GM12801 (cell line): ENCODE measurements around the gene LINC01488.

Experiments used
- TF ChIP-seq, protein P1 (sequence below): IDR thresholded peaks from one replicate; pipeline ENCODE4 v1.5.1; 2011; ENCODE audit warnings: control low read depth; ENCODE audit not compliant: insufficient read length; ENCODE audit errors: extremely low read depth

LINC01488 gene

DNA sequence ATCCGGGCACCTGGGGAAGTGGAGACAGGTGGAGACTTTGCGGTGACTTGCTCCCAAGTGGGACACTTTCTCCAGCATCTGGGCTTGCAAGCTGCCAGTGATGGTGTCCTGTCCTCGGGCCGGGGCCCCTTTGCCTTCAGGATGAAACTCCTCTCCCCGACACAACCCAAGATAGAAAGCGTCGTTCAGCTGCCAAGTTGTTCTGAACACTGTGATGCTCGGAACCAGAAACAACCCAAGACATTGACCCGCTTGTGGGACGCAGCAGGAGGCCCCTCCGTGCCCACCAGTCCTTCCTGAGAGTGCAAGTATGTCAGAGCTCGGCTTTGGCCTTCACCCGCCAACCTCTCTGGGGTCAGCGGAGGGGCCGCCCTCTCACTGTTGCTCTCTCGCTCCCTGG lies 31.3 kb downstream of the LINC01488 start:
- TF ChIP-seq, protein P1, sequence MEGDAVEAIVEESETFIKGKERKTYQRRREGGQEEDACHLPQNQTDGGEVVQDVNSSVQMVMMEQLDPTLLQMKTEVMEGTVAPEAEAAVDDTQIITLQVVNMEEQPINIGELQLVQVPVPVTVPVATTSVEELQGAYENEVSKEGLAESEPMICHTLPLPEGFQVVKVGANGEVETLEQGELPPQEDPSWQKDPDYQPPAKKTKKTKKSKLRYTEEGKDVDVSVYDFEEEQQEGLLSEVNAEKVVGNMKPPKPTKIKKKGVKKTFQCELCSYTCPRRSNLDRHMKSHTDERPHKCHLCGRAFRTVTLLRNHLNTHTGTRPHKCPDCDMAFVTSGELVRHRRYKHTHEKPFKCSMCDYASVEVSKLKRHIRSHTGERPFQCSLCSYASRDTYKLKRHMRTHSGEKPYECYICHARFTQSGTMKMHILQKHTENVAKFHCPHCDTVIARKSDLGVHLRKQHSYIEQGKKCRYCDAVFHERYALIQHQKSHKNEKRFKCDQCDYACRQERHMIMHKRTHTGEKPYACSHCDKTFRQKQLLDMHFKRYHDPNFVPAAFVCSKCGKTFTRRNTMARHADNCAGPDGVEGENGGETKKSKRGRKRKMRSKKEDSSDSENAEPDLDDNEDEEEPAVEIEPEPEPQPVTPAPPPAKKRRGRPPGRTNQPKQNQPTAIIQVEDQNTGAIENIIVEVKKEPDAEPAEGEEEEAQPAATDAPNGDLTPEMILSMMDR = no peak

DNA sequence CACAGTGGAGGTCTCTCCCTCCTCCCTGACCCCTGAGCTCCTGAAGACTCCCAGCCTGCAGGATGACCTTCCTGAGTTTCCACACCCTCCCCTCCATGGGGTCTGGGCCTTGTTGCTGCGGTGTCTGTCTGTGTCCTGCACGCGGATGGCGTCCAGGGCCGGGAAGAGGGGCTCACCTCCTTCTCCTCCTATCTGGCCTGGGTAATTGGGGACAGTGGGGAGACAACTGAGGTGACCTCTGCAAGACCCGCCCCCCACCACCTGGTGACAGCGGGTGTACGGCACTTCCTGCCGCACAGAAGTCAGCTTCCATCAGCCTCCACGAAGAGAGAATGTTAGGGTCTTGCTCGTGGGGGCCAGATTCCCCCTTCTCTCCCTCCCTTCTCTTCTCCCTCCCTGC lies 31.7 kb downstream of the LINC01488 start:
- TF ChIP-seq, protein P1 = no peak

- TF ChIP-seq, protein P1 = no peak
These were observed 32.3 kb downstream of the LINC01488 start for GRCh38 chr11:69513663-69514224.

DNA sequence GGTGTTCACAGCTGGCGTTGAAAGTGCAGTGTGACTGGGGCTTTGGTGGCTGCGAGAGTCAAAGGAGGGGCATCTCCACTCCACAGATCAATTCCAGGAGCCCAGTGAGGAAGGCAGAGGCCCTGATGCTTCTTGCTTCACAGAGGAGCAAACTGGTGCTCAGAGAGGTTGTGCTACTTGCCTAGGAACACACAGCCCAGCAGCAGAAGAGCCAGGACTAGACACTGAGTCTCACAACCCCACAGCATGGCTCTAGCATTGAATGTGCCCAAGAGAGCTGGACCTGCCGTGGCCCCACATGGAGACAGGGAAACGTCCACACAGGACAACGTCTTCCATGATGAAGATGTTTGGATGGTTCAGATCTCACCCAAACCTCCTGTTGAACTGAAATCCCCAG lies 33.3 kb downstream of the LINC01488 start:
- TF ChIP-seq, protein P1 = no peak

- TF ChIP-seq, protein P1 = no peak
These were observed 34.1 kb downstream of the LINC01488 start for GRCh38 chr11:69515271-69516245.

GRCh38 chr11:69516526-69516925 lies 35.1 kb downstream of the LINC01488 start:
- TF ChIP-seq, protein P1 = no peak

DNA sequence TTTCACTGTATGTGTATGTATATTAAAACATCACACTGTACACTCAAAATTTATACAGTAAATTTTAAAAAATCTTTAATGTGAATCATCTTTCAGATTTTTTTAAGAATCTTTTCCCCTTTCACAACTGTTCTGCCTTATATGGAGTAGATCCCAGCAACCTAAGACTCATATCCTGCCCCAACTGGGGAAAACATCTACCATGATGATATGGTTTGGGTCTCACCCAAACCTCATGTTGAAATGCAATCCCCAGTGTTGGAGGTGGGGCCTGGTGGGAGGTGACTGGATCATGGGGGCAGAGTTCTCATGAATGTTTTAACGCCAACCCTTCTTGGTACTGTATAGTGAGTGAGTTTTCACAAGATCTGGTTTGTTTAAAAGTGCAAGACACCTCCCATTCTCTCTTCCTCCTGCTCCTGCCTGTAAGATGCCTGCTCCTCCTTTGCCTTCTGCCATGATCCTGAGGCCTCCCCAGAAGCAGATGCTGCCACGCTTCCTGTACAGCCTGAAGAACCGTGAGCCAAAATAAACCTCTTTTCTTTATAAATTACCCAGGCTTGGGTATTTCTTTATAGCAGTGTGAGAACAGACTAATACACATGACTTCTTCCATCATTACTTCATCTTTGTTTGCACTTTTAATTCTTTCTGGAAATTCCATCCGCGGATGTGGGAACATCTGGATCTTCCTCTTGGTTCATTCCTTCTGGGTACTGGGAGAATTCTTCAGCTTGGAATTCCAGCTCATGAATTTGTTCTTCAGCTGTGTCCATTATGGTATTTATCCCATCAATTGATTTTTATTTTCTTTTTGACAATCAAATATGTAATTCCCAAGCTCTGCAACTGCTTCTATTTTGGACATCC lies 36.9 kb downstream of the LINC01488 start:
- TF ChIP-seq, protein P1 = no peak
